Ishikawa (cell line): ENCODE measurements around the gene RCE1.

ENCODE experiments used
- CEBPB ChIP-seq: IDR thresholded peaks from 2 replicates; pipeline ENCODE4 v1.6.1; 2012
- CREB1 ChIP-seq: IDR thresholded peaks from 2 replicates; pipeline ENCODE4 v1.6.1; 2012; ENCODE audit warnings: low read depth
- EGR1 ChIP-seq: IDR thresholded peaks from 2 replicates; pipeline ENCODE4 v1.6.1; 2012
- EP300 ChIP-seq: IDR thresholded peaks from 2 replicates; pipeline ENCODE4 v1.6.1; 2012; ENCODE audit warnings: borderline replicate concordance
- FOXM1 ChIP-seq: IDR thresholded peaks from 2 replicates; pipeline ENCODE4 v1.6.1; 2012; ENCODE audit warnings: low read depth, borderline replicate concordance
- MAX ChIP-seq: IDR thresholded peaks from 2 replicates; pipeline ENCODE4 v1.6.1; 2012
- NFIC ChIP-seq: IDR thresholded peaks from 2 replicates; pipeline ENCODE4 v1.6.1; 2012
- RAD21 ChIP-seq: IDR thresholded peaks from 2 replicates; pipeline ENCODE4 v1.6.1; 2012; ENCODE audit warnings: low read depth
- REST ChIP-seq: IDR thresholded peaks from 2 replicates; pipeline ENCODE4 v1.6.1; 2012; ENCODE audit warnings: low read depth, mild to moderate bottlenecking
- TAF1 ChIP-seq: IDR thresholded peaks from 2 replicates; pipeline ENCODE4 v1.6.1; 2012; ENCODE audit warnings: low read depth, mild to moderate bottlenecking
- TCF12 ChIP-seq: IDR thresholded peaks from 2 replicates; pipeline ENCODE4 v1.6.1; 2012; ENCODE audit warnings: low read depth
- TEAD4 ChIP-seq: IDR thresholded peaks from 2 replicates; pipeline ENCODE4 v1.6.1; 2012
- USF1 ChIP-seq: IDR thresholded peaks from 2 replicates; pipeline ENCODE4 v1.6.1; 2012
- YY1 ChIP-seq: IDR thresholded peaks from 2 replicates; pipeline ENCODE4 v1.6.1; 2012; ENCODE audit warnings: low read depth
- ZBTB7A ChIP-seq: IDR thresholded peaks from 2 replicates; pipeline ENCODE4 v1.6.1; 2012; ENCODE audit warnings: low read depth

RCE1 gene

GRCh38 chr11:66850235-66850587, 7.0 kb downstream of the RCE1 start:
- TF ChIP-seq USF1 (no peak), RAD21 (no peak), CEBPB (no peak), EGR1 (no peak), REST (no peak), CREB1 (no peak), EP300 (no peak), MAX (no peak), TAF1 (no peak)

GRCh38 chr11:66850588-66851238, 7.5 kb downstream of the RCE1 start:
- TF ChIP-seq TAF1, result no peak
- TF ChIP-seq CEBPB, result no peak
- no peak for TF ChIP-seq TCF12
- TF ChIP-seq RAD21, result no peak
- no peak for TF ChIP-seq ZBTB7A
- TF ChIP-seq FOXM1, result no peak
- no peak for TF ChIP-seq EGR1
- TF ChIP-seq EP300, result no peak
- TF ChIP-seq YY1, result no peak

- TF ChIP-seq ZBTB7A, result no peak
- TF ChIP-seq REST, result no peak
- TF ChIP-seq TEAD4, result no peak
- no peak for TF ChIP-seq MAX
Observed at GRCh38 chr11:66851239-66851596, 8.0 kb downstream of the RCE1 start.

DNA sequence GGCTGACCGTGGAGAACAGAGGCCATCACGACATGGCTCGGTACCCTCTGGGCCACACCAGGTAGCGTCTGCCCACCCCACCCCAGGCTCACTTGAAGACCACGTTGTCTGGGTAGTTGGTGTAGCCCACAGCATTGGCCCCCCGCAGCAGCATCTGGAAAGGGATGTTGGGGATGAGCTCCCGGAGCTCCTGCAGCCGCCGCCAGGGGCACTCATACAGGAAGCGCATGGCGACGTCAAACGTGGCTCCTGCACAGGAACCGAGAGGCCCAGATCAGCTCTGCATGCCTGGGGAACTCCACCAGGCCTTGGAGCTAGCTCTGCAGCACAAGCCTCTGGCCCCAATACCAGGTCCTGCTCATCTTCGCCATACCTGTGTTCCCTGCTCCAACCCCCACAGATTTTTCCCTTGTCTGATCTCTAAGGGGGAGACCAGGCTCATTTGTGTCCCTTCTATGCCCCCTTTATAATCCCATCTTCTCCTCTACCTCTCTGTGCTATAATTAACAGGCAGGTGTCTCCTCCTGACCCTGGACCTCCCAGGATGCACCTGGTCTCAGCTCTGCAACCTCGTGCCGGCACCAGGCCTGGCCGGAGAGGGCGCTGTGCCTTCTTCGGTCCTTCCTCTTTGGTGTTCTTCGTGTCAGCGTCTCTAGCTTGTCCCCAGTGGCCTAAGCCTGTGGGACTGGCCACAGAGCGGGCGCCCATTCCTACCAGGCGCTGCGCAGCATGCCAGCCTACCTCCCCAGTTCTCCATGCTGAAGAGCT, 8.6 kb downstream of the RCE1 start:
- TF ChIP-seq EGR1, result no peak
- no peak for TF ChIP-seq ZBTB7A
- no peak for TF ChIP-seq USF1
- no peak for TF ChIP-seq REST
- no peak for TF ChIP-seq NFIC
- no peak for TF ChIP-seq RAD21
- TF ChIP-seq CREB1, result no peak
- TF ChIP-seq FOXM1, result no peak
- TF ChIP-seq EP300, result no peak
- no peak for TF ChIP-seq CEBPB
- no peak for TF ChIP-seq TCF12
- no peak for TF ChIP-seq YY1
- TF ChIP-seq MAX, result no peak
- TF ChIP-seq TEAD4, result no peak
- TF ChIP-seq TAF1, result no peak
